AG09319 (cell line): ENCODE measurements around the gene DCUN1D1.

Experiments
- DNase-seq: peaks from one replicate; pipeline ENCODE4 v3.0.0-alpha.2; 2010; ENCODE audit warnings: low read depth; ENCODE audit errors: extremely low read depth
- CTCF ChIP-seq: IDR thresholded peaks from 2 replicates; pipeline ENCODE4 v1.5.1; 2011; ENCODE audit warnings: low read depth, mild to moderate bottlenecking, inconsistent platforms, low read length, moderate library complexity

The DCUN1D1 gene

GRCh38 chr3:182905623-182906022, 74.7 kb downstream of the DCUN1D1 start:
- DNase-seq, result no peak
- no peak for TF ChIP-seq CTCF

GRCh38 chr3:182904164-182904563, 76.2 kb downstream of the DCUN1D1 start:
- no peak; the same call in 1 of the 2 replicates for TF ChIP-seq CTCF
- DNase-seq, result no peak

GRCh38 chr3:182902236-182902635, 78.1 kb downstream of the DCUN1D1 start:
- DNase-seq, result no peak
- no peak for TF ChIP-seq CTCF

- TF ChIP-seq CTCF, result no peak
- no peak for DNase-seq
Measured at GRCh38 chr3:182896553-182896952, 83.8 kb downstream of the DCUN1D1 start.

GRCh38 chr3:182895513-182896112, 84.7 kb downstream of the DCUN1D1 start:
- no peak for TF ChIP-seq CTCF
- DNase-seq, result no peak

- DNase-seq, result no peak
- no peak for TF ChIP-seq CTCF
Measured at GRCh38 chr3:182892226-182892625, 88.1 kb downstream of the DCUN1D1 start.

GRCh38 chr3:182891364-182891763, 89.0 kb downstream of the DCUN1D1 start:
- no peak for TF ChIP-seq CTCF

More at GRCh38 chr3:182891364-182891763, 89.0 kb downstream of the DCUN1D1 start:
- DNase-seq, result no peak
